NAMALWA (cell line): ENCODE data around the gene TBC1D23.

Experiments used
- DNase-seq: peaks from one replicate; pipeline ENCODE4 v3.0.0-alpha.2; 2015; ENCODE audit warnings: low spot score

The TBC1D23 gene

DNA sequence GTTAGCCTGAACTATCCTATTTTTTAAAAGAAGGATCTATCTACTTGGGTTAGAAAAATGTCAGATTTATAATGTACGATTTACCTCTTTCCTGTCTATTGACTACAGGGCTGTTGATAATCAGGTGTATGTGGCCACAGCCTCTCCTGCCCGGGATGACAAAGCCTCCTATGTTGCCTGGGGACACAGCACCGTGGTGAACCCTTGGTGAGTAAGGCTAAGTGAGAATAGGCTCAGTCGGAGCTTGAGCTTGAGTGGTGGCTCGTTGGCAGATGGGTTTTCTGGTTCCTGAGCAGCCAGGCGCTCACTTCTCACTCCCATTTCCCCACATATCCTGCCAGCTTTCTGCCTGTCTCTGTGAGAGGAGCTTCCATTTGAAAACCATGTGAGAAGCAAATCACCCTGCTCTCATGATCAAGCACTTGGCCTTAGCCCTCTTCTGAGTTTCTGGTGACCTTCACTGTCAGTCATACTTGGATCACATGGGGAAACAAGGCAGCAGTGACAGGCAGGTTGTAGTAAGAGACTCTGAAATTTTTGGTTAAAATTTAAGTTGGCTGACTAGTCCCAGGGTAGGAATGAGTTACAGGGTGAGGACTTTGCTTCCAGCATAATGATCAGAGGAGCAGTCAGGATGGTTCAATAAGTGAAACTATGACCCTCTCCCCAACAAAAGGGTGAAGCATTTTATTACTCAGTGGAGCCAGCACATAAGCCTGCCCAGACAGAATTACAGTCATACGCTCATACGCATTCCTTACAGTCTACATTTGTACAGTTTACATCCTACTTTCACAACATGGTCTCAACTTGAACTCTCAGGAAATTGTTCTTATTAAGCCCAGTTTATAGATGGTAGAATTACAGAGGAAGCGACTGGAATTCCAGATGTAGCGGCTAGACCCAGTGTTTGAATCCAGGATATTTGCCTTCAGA lies 91.8 kb downstream of the TBC1D23 start:
- DNase-seq = no peak

- DNase-seq = no peak
These were observed 94.1 kb downstream of the TBC1D23 start for GRCh38 chr3:100354850-100355249.

DNA sequence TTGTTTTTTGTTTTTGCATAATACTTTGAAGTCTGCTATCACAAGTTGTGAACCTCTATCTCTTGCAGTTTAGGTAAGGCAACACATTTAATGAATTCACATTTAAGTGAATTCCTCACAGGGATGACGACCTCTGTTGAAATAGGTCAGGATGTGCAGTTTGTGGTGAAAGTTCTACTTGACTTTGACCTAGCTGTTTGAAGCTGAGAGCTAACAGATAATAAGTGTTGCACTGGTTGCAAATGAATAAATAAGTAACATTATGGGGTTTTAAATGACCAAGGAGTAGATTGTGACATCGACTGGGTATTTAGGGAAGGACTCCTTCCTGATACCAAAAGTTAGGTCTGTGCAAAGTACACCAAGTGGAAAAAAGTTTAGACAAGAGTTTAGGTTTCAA lies 97.6 kb downstream of the TBC1D23 start:
- no peak for DNase-seq

- no peak for DNase-seq
These were observed 98.2 kb downstream of the TBC1D23 start for GRCh38 chr3:100359035-100359434.

DNA sequence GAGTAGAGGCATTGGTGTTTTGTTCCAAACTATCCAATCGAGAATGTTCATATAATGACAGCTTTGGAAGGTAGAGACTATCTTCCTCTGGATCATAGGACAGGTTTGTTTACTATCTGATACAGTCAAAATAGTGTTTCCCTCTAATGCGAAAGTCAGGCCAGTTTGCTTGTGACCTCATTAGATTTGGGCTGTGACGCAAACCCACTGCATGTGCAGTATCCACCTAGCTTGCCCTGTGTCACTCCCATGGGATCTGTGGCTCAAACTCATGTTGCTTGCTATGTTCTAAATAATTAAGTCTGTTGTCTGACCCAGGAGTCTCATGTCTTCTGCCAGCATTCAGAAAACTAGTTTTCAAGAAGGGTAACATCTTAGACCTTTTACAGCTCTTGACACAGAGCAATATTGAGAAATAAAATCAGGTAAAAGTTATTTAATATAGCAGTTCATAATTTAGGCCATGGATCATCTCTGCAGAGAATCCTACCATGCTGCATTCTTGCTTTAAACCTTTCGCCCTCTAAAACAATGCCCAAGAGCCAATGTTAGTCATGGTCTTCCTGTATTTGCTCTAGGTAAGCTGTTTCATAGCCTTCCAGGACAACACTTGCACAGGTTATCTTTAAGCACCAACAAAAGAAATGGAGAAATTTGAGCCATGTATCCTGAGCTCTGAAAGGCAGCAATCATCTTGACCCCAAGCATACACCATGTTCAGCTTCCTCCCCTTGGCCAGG lies 100.1 kb downstream of the TBC1D23 start:
- no peak for DNase-seq

DNA sequence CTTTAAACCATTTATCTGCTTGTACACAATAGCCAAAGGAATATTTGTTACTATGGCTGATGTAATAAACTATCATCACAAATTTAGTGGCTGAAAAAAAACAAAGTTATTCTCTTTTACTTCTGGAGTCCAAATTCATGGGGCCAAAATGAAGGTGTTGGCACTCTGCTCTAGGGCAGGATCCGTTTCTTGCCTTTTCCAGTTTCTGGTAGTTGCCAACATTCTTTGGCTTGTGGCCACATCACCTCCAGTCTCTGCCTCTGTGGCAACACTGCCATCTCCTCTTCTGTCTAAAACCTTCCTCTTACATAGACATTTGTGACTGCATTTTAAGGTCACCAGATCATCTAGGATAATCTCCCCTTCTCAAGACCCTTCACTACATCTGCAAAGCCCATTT lies 101.1 kb downstream of the TBC1D23 start:
- DNase-seq = no peak

- no peak for DNase-seq
These were observed 103.6 kb downstream of the TBC1D23 start for GRCh38 chr3:100364421-100364820.

- no peak for DNase-seq
These were observed 105.6 kb downstream of the TBC1D23 start for GRCh38 chr3:100366424-100366823.

- no peak for DNase-seq
These were observed 107.6 kb downstream of the TBC1D23 start for GRCh38 chr3:100368441-100368840.

- DNase-seq = no peak
These were observed 110.0 kb downstream of the TBC1D23 start for GRCh38 chr3:100370756-100371155.

DNA sequence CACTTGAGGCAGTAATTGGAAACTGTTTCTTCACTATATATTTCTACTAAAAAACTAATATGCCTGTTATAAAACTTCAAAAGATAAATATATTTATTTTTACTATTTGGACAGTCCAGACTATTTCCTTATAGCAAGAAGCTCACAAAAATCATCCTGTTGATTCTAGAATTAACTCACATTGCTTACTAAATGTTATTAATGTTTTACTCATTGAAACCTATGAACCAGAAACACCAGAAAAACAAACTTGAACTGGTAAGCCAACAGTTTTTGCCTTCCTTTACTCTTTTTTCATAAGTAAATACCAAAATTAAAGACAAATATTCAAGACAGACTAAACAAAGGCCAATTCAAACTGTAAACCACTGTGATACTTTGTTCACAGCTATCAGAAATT lies 113.7 kb downstream of the TBC1D23 start:
- DNase-seq = no peak
